C4-2B (cell line): Measurements from ENCODE around the gene TRIM8.

Experiments
- ZFX ChIP-seq: fragments of 450-650 bp; IDR thresholded peaks from 2 replicates; pipeline ENCODE4 v1.6.1; 2017
- TF ChIP-seq, protein P1 (sequence below): fragments of 450-650 bp; conservative IDR thresholded peaks from 2 replicates; pipeline ENCODE4 v1.5.1; 2017; ENCODE audit warnings: mild to moderate bottlenecking

DNA sequence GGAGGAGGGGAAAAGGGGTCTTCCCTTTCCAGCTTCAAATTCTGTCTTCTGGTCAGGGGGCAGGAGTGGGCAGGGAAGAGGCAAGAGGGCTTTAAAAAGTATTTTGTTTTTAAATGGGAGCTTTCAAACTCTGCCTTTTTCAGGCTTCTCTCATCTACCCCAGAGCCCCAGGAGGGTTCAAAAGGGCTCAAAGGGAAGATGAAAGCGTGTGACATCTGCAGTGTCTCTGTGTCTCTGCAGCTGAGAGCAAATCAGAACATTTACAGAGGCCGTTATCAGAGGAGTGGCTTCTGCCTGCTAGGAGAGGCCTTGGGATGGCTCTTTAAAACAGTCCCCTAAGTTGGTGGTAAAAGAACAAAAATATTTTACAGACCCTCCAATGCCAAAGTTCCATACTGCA lies 30.3 kb downstream of the TRIM8 start:
- TF ChIP-seq, protein P1, sequence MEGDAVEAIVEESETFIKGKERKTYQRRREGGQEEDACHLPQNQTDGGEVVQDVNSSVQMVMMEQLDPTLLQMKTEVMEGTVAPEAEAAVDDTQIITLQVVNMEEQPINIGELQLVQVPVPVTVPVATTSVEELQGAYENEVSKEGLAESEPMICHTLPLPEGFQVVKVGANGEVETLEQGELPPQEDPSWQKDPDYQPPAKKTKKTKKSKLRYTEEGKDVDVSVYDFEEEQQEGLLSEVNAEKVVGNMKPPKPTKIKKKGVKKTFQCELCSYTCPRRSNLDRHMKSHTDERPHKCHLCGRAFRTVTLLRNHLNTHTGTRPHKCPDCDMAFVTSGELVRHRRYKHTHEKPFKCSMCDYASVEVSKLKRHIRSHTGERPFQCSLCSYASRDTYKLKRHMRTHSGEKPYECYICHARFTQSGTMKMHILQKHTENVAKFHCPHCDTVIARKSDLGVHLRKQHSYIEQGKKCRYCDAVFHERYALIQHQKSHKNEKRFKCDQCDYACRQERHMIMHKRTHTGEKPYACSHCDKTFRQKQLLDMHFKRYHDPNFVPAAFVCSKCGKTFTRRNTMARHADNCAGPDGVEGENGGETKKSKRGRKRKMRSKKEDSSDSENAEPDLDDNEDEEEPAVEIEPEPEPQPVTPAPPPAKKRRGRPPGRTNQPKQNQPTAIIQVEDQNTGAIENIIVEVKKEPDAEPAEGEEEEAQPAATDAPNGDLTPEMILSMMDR, result no peak
- no peak for TF ChIP-seq ZFX
